Measurements from ENCODE around the gene RFNG. TPM values are rescaled to one million over a fixed set of nuclear protein-coding genes. Genes with fewer than 3 reads are reported as not detected.

The RFNG gene
- total and polyA plus RNA-seq, 8 donors = 29.3 to 52.7 (median 45.5) TPM

GRCh38 chr17:82089723-82090548 lies 38.3 kb upstream of the RFNG start:
- Histone ChIP-seq H3K27ac (no peak overlapping the region), H3K4me3 (no peak overlapping the region), H3K36me3 (peaks cover 8 to 100% of the 10 kb centered on the region in 2 donors), H3K9me3 (no peaks in the 10 kb centered on the region), H3K4me1 (no peaks in the 10 kb centered on the region), H3K27me3 (no peaks in the 10 kb centered on the region)
- DNase-seq (peak in 1 of 4 donors; percentile 67), ATAC-seq (no peak)
- no peak for TF ChIP-seq CTCF (IDR thresholded peaks at IDR 0.05)
- intact Hi-C loops (cut with DNase I) = no loop called here

- intact Hi-C loops (cut with DNase I) = no loop called here
- Histone ChIP-seq H3K36me3 (peaks cover 8 to 100% of the 10 kb centered on the region in 2 donors), H3K4me3 (no peak overlapping the region), H3K4me1 (no peaks in the 10 kb centered on the region), H3K9me3 (no peaks in the 10 kb centered on the region), H3K27me3 (no peaks in the 10 kb centered on the region), H3K27ac (no peak overlapping the region)
- DNase-seq (peak in 1 of 4 donors; percentile 68), ATAC-seq (no peak)
- TF ChIP-seq CTCF (IDR thresholded peaks at IDR 0.05) = no peak
Observed at GRCh38 chr17:82088838-82089722, 37.5 kb upstream of the RFNG start.

- H3K27ac ChIP-seq = no peak overlapping the region
- no peak overlapping the region for H3K4me3 ChIP-seq
- no peaks in the 10 kb centered on the region for H3K9me3 ChIP-seq
- DNase-seq = peak in 1 of 4 donors; percentile 70
- H3K27me3 ChIP-seq = no peaks in the 10 kb centered on the region
- peaks cover 5 to 100% of the 10 kb centered on the region in 2 donors for H3K36me3 ChIP-seq
- no peak for TF ChIP-seq CTCF (IDR thresholded peaks at IDR 0.05)
- intact Hi-C loops (cut with DNase I) = no loop called here
- H3K4me1 ChIP-seq = no peaks in the 10 kb centered on the region
- ATAC-seq = no peak
Observed at GRCh38 chr17:82087961-82088837, 36.6 kb upstream of the RFNG start.

- intact Hi-C loops (cut with DNase I) = no loop called here
- Histone ChIP-seq H3K36me3 (peaks cover 0 to 100% of the 10 kb centered on the region in 2 donors), H3K9me3 (no peaks in the 10 kb centered on the region), H3K27me3 (no peaks in the 10 kb centered on the region), H3K27ac (no peak overlapping the region), H3K4me1 (no peaks in the 10 kb centered on the region), H3K4me3 (no peak overlapping the region)
- no peak for ATAC-seq
- no peak for TF ChIP-seq CTCF (IDR thresholded peaks at IDR 0.05)
- peak in 1 of 4 donors; percentile 77 for DNase-seq
Observed at GRCh38 chr17:82086941-82087906, 35.6 kb upstream of the RFNG start.
